Prostate gland (tissue), 2 donors: ENCODE measurements around the gene KRTAP16-1. TPM values are rescaled to one million over a fixed set of nuclear protein-coding genes. Genes with fewer than 3 reads are reported as not detected.
"Not testable (repeated sequence)": the region's sequence is repeated elsewhere in the genome, so short reads cannot be mapped to it uniquely, and the experiment has no call there.

Experiments
- DNase-seq: peaks from one replicate; pipeline ENCODE4 v3.0.0-alpha.2; 2019; ENCODE audit warnings: low spot score
- H3K27ac ChIP-seq, 2 donors: fragments of 200-600 bp; sonication (generic); 2 replicates each; pipeline ENCODE4 v1.5.1; 2017 to 2019
- H3K27me3 ChIP-seq: fragments of 200-600 bp; sonication (generic); replicated peaks from 2 replicates; pipeline ENCODE4 v1.5.1; 2019; ENCODE audit not compliant: insufficient read depth
- H3K36me3 ChIP-seq, 2 donors: fragments of 200-600 bp; sonication (generic); 1 replicate in 1 of 2; 2 replicates in 1 of 2; pipeline versions ENCODE4 v1.5.1 to v1.8.1; 2017 to 2019
- H3K4me1 ChIP-seq: fragments of 200-600 bp; sonication (generic); replicated peaks from 2 replicates; pipeline ENCODE4 v1.5.1; 2019
- H3K4me3 ChIP-seq, 2 donors: fragments of 200-600 bp; sonication (generic); 2 replicates each; pipeline ENCODE4 v1.5.1; 2017 to 2019
- H3K9me3 ChIP-seq: fragments of 200-600 bp; sonication (generic); 2 replicates; pipeline ENCODE4 v1.5.1; 2017
- POLR2A ChIP-seq: fragments of 450-650 bp; IDR thresholded peaks from one replicate; pipeline ENCODE4 v1.6.1; 2016; ENCODE audit warnings: antibody characterized with exemption, mild to moderate bottlenecking
- POLR2AphosphoS5 ChIP-seq: sonication (generic); formaldehyde crosslinking; IDR thresholded peaks from one replicate; pipeline ENCODE4 v1.6.1; 2017; ENCODE audit warnings: antibody characterized with exemption
- WGBS: methylation state at CpG from one replicate; pipeline ENCODE4 v1.1.5; 2018; 5-methylcytosine and 5-hydroxymethylcytosine counted together
- intact Hi-C: fragments of 100-400 bp; cut with DNase I; formaldehyde crosslinking; loops from one replicate; pipeline ENCODE4 v1.14.2; 2022
- total RNA-seq, 2 donors: library from RNA; depleted of rRNA; stranded (reverse); fragments of >200 nt; gene quantifications; one replicate each; pipeline ENCODE4 v1.1.0, GENCODE V29; 2016
- TF ChIP-seq, protein P1 (sequence below), 4 experiments: fragments of 200-600 bp in 2 of 4; fragments of 450-650 bp in 2 of 4; sonication (generic) in 2 of 4; IDR thresholded peaks; 1 replicate in 3 of 4; 2 replicates in 1 of 4; pipeline ENCODE4 v1.5.1; 2016 to 2019; ENCODE audit warnings: antibody characterized with exemption in 4 of 4, mild to moderate bottlenecking in 2 of 4, moderate library complexity in 2 of 4

Gene KRTAP16-1, protein sequence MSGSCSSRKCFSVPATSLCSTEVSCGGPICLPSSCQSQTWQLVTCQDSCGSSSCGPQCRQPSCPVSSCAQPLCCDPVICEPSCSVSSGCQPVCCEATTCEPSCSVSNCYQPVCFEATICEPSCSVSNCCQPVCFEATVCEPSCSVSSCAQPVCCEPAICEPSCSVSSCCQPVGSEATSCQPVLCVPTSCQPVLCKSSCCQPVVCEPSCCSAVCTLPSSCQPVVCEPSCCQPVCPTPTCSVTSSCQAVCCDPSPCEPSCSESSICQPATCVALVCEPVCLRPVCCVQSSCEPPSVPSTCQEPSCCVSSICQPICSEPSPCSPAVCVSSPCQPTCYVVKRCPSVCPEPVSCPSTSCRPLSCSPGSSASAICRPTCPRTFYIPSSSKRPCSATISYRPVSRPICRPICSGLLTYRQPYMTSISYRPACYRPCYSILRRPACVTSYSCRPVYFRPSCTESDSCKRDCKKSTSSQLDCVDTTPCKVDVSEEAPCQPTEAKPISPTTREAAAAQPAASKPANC
- not detected for total RNA-seq

DNA sequence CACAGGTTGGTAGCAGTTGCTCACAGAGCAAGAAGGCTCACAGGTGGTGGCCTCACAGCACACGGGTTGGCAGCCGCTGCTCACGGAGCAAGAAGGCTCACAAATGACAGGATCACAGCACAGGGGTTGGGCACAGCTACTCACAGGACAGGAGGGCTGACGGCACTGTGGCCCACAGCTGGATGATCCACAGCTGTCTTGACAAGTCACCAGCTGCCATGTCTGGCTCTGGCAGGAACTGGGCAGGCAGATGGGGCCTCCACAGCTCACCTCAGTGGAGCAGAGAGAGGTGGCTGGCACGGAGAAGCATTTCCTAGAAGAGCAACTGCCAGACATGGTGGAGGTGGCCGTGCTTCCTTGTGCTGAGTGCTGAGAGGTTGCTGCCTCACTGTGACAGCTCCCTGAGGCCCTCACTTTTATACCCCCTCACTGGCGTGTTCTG lies at the start of gene KRTAP16-1:
TSS of gene KRTAP16-1 (minus strand) at position 392 of the 442 bp plus-strand sequence. CDS start at position 336, 56 bp downstream.
- 69% methylated on average over 7 of the region's 7 CpGs for WGBS
- H3K27me3 ChIP-seq, result no peaks in the 10 kb centered on the region
- TF ChIP-seq POLR2AphosphoS5 (no peak), POLR2A (no peak)
- TF ChIP-seq, protein P1, sequence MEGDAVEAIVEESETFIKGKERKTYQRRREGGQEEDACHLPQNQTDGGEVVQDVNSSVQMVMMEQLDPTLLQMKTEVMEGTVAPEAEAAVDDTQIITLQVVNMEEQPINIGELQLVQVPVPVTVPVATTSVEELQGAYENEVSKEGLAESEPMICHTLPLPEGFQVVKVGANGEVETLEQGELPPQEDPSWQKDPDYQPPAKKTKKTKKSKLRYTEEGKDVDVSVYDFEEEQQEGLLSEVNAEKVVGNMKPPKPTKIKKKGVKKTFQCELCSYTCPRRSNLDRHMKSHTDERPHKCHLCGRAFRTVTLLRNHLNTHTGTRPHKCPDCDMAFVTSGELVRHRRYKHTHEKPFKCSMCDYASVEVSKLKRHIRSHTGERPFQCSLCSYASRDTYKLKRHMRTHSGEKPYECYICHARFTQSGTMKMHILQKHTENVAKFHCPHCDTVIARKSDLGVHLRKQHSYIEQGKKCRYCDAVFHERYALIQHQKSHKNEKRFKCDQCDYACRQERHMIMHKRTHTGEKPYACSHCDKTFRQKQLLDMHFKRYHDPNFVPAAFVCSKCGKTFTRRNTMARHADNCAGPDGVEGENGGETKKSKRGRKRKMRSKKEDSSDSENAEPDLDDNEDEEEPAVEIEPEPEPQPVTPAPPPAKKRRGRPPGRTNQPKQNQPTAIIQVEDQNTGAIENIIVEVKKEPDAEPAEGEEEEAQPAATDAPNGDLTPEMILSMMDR (IDR thresholded peaks at IDR 0.05), result no peak
- H3K4me1 ChIP-seq, result no peaks in the 10 kb centered on the region
- no peak for DNase-seq
- intact Hi-C loops, result no loop called here
- no peak within 1 kb of the TSS for H3K27ac ChIP-seq
- no peaks in the 10 kb centered on the region for H3K9me3 ChIP-seq
- no peaks in the 10 kb centered on the region for H3K36me3 ChIP-seq
- H3K4me3 ChIP-seq, result no peak within 1 kb of the TSS

DNA sequence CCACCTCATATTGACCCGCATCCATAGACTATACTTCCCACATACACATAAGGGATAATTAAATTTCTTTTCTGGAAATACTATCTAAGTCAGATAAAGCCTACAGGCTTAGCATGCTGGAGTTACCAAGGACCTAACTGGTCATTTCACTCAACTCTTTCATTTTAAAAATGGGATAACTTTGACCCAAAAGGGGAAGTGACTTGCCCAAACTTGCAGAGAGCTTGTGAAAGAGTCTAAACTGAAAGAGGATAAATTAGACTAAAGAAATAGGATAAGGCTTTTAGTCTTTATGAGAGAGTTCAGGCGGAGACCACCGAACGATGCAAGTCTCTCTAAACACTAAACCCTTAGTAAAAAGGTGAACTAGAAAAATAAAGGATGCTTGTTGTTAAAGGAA lies 45.4 kb upstream of the KRTAP16-1 start:
- H3K4me1 ChIP-seq, result no peaks in the 10 kb centered on the region
- H3K27ac ChIP-seq, result no peak overlapping the region
- intact Hi-C loops, result no loop called here
- no peak for DNase-seq
- no peaks in the 10 kb centered on the region for H3K36me3 ChIP-seq
- no peaks in the 10 kb centered on the region for H3K27me3 ChIP-seq
- 59% methylated on average over 4 of the region's 4 CpGs for WGBS
- H3K4me3 ChIP-seq, result no peak overlapping the region
- no peaks in the 10 kb centered on the region for H3K9me3 ChIP-seq
- TF ChIP-seq, protein P1 (IDR thresholded peaks at IDR 0.05), result no peak
- TF ChIP-seq POLR2A, result no peak
- TF ChIP-seq POLR2AphosphoS5, result no peak

DNA sequence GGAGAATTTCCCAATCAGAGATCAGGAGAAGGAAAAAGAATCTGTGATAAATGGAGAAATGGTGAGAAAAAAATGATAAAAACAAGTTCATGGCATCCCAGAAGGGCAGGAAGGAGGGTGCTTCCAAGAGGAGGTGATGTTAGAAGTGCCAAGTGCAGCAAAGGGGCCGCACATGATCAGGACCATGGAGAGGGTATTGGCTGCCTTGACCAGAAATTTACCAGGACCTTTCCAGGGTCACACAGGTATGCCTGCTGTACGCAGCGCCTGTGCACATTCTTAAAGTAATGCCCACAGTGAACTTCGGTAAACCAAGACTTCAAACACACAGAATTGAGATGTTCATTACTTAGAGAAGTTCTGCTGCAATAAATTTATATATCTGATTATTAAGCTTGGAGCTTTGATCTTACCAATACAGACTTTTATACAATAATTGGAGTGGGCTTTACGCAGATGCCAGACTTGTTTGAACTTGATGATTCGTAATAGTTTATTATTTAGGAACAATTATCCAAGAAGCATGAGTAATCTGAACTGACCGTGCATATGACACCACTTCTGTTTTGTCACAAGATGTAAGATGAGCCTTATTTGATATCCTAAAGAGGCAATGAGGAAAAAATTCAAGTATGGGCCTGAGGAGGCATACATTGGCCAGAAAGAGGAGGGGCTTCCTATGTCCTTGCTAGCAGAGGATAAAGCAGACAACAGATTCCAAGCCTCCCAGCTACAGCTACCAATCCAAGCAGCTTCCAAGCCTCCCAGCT lies 43.7 kb upstream of the KRTAP16-1 start:
- no peak for DNase-seq
- intact Hi-C loops, result no loop called here
- H3K4me3 ChIP-seq, result no peak overlapping the region
- no peak overlapping the region for H3K27ac ChIP-seq
- H3K4me1 ChIP-seq, result no peaks in the 10 kb centered on the region
- 42% methylated on average over 7 of the region's 7 CpGs for WGBS
- H3K36me3 ChIP-seq, result no peaks in the 10 kb centered on the region
- TF ChIP-seq, protein P1 (IDR thresholded peaks at IDR 0.05), result no peak
- no peak for TF ChIP-seq POLR2AphosphoS5
- no peaks in the 10 kb centered on the region for H3K27me3 ChIP-seq
- H3K9me3 ChIP-seq, result no peaks in the 10 kb centered on the region

DNA sequence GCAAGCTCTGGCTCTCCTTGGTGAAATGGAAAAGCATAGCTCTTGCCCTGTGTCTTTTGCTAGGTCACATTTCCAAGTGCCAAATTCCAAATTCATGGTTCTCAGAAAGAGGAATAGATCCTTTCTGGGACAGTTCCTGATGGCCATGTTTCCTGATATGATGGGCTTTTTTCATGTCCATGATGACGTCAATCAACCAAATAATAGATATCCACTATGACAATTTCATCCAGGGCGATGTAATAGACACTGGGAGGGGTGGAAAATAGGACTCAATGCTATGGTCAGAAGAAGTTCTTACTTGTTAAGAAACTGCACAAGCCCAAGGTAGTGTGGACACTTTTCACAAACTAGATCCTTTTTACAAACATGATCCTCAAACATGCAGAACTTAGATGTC lies 42.1 kb upstream of the KRTAP16-1 start:
- Histone ChIP-seq H3K27ac (no peak overlapping the region), H3K27me3 (no peaks in the 10 kb centered on the region), H3K36me3 (no peaks in the 10 kb centered on the region), H3K4me3 (no peak overlapping the region), H3K9me3 (no peaks in the 10 kb centered on the region), H3K4me1 (no peaks in the 10 kb centered on the region)
- WGBS, result 96% methylated on average over 2 of the region's 2 CpGs
- TF ChIP-seq POLR2AphosphoS5 (no peak), POLR2A (no peak)
- TF ChIP-seq, protein P1 (IDR thresholded peaks at IDR 0.05), result no peak
- DNase-seq, result no peak
- intact Hi-C loops, result no loop called here

DNA sequence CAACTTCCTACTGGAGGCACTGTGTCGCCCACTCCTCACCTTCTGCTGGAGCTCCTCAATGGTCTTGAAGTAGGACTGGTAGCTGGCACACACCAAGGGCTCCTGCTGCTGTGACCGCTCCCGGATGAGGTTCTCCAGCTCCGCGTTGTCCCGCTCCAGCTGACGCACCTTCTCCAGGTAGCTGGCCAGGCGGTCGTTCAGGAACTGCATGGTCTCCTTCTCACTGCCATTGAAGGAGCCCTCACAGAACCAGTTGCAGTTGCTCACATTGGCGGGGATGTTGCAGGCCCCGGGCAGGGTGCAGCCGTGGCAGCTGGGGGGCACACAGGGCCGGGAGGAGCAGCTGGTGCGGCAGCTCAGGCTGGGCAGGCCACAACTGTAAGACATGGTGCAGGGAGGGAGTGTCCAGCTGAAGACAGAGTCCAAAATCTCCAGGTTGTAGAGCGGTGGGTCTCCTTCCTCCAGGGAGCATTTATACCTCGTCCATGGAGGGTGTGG lies 41.3 kb upstream of the KRTAP16-1 start, which contains the start of gene KRT33A:
TSS of gene KRT33A (minus strand) at position 448 of the 498 bp plus-strand sequence. CDS start at position 387, 61 bp downstream.
- H3K4me3 ChIP-seq, intact Hi-C loops, H3K4me1 ChIP-seq, DNase-seq, H3K27ac ChIP-seq, H3K27me3 ChIP-seq, H3K36me3 ChIP-seq, H3K9me3 ChIP-seq: not testable (repeated sequence)
- 94% methylated on average over 16 of the region's 16 CpGs for WGBS
